Measurements from ENCODE around the gene LAMB4.

The LAMB4 gene

GRCh38 chr7:108062250-108063014, 67.7 kb downstream of the LAMB4 start:
- TF ChIP-seq CTCF (IDR thresholded peaks at IDR 0.05; ENCODE audit: borderline replicate concordance, control extremely low read depth, extremely low read depth, insufficient read depth, missing control alignments), result no peak
- DNase-seq (ENCODE audit: low spot score), result no peak
- in situ Hi-C loops (cut with MboI; ENCODE audit: low sequenced_read_pairs, unreplicated experiment), result no loop called here

- in situ Hi-C loops (cut with MboI; ENCODE audit: low sequenced_read_pairs, unreplicated experiment), result no loop called here
- no peak for TF ChIP-seq CTCF (IDR thresholded peaks at IDR 0.05; ENCODE audit: borderline replicate concordance, control extremely low read depth, extremely low read depth, insufficient read depth, missing control alignments)
- DNase-seq (ENCODE audit: low spot score), result no peak
These were observed 70.6 kb downstream of the LAMB4 start for GRCh38 chr7:108059526-108059925.

- TF ChIP-seq CTCF (IDR thresholded peaks at IDR 0.05; ENCODE audit: borderline replicate concordance, control extremely low read depth, extremely low read depth, insufficient read depth, missing control alignments), result no peak
- in situ Hi-C loops (cut with MboI; ENCODE audit: low sequenced_read_pairs, unreplicated experiment), result no loop called here
- no peak for DNase-seq (ENCODE audit: low spot score)
These were observed 72.1 kb downstream of the LAMB4 start for GRCh38 chr7:108057951-108058481.

- TF ChIP-seq CTCF (IDR thresholded peaks at IDR 0.05; ENCODE audit: borderline replicate concordance, control extremely low read depth, extremely low read depth, insufficient read depth, missing control alignments), result no peak
- DNase-seq (ENCODE audit: low spot score), result no peak
- in situ Hi-C loops (cut with MboI; ENCODE audit: low sequenced_read_pairs, unreplicated experiment), result no loop called here
These were observed 74.5 kb downstream of the LAMB4 start for GRCh38 chr7:108055611-108056021.

GRCh38 chr7:108054537-108054936, 75.6 kb downstream of the LAMB4 start:
- in situ Hi-C loops (cut with MboI; ENCODE audit: low sequenced_read_pairs, unreplicated experiment), result no loop called here
- no peak for TF ChIP-seq CTCF (IDR thresholded peaks at IDR 0.05; ENCODE audit: borderline replicate concordance, control extremely low read depth, extremely low read depth, insufficient read depth, missing control alignments)

GRCh38 chr7:108053250-108053649, 76.9 kb downstream of the LAMB4 start:
- TF ChIP-seq CTCF (IDR thresholded peaks at IDR 0.05; ENCODE audit: borderline replicate concordance, control extremely low read depth, extremely low read depth, insufficient read depth, missing control alignments), result no peak
- in situ Hi-C loops (cut with MboI; ENCODE audit: low sequenced_read_pairs, unreplicated experiment), result no loop called here
- no peak for DNase-seq (ENCODE audit: low spot score)

More at GRCh38 chr7:108054537-108054936, 75.6 kb downstream of the LAMB4 start:
- no peak for DNase-seq (ENCODE audit: low spot score)
